ENCODE data around the gene RGS7.
"Not testable (repeated sequence)": the region's sequence is repeated elsewhere in the genome, so short reads cannot be mapped to it uniquely, and the experiment has no call there.

RGS7 gene

GRCh38 chr1:240980342-240980741 lies 376.7 kb downstream of the RGS7 start:
- no peak for DNase-seq (ENCODE audit: low read depth in 2 of 2)

GRCh38 chr1:240976685-240977084 lies 380.3 kb downstream of the RGS7 start:
- no peak for DNase-seq (ENCODE audit: low read depth in 2 of 2)

GRCh38 chr1:240973875-240974274 lies 383.1 kb downstream of the RGS7 start:
- DNase-seq (ENCODE audit: low read depth in 2 of 2): no peak

GRCh38 chr1:240972059-240972458 lies 384.9 kb downstream of the RGS7 start:
- DNase-seq (ENCODE audit: low read depth in 2 of 2): not testable (repeated sequence)

GRCh38 chr1:240970253-240970652 lies 386.8 kb downstream of the RGS7 start:
- no peak for DNase-seq (ENCODE audit: low read depth in 2 of 2)

- no peak for DNase-seq (ENCODE audit: low read depth in 2 of 2)
Measured at GRCh38 chr1:240968864-240969263, 388.1 kb downstream of the RGS7 start.

- no peak for DNase-seq (ENCODE audit: low read depth in 2 of 2)
Measured at GRCh38 chr1:240967070-240967724, 389.8 kb downstream of the RGS7 start.

GRCh38 chr1:240965581-240966091 lies 391.4 kb downstream of the RGS7 start:
- DNase-seq (ENCODE audit: low read depth in 2 of 2): no peak

- DNase-seq (ENCODE audit: low read depth in 2 of 2): no peak
Measured at GRCh38 chr1:240962086-240962485, 394.9 kb downstream of the RGS7 start.

GRCh38 chr1:240956424-240956823 lies 400.6 kb downstream of the RGS7 start:
- DNase-seq (ENCODE audit: low read depth in 2 of 2): no peak

GRCh38 chr1:240956020-240956419 lies 401.0 kb downstream of the RGS7 start:
- DNase-seq (ENCODE audit: low read depth in 2 of 2): no peak

GRCh38 chr1:240947438-240948224 lies 409.4 kb downstream of the RGS7 start:
- no peak for DNase-seq (ENCODE audit: low read depth in 2 of 2)

- no peak for DNase-seq (ENCODE audit: low read depth in 2 of 2)
Measured at GRCh38 chr1:240946926-240947325, 410.1 kb downstream of the RGS7 start.

GRCh38 chr1:240942901-240943300 lies 414.1 kb downstream of the RGS7 start:
- DNase-seq (ENCODE audit: low read depth in 2 of 2): no peak

- no peak for DNase-seq (ENCODE audit: low read depth in 2 of 2)
Measured at GRCh38 chr1:240941701-240942370, 415.2 kb downstream of the RGS7 start.

- no peak for DNase-seq (ENCODE audit: low read depth in 2 of 2)
Measured at GRCh38 chr1:240936911-240937668, 419.9 kb downstream of the RGS7 start.

GRCh38 chr1:240935920-240936319 lies 421.1 kb downstream of the RGS7 start:
- no peak for DNase-seq (ENCODE audit: low read depth in 2 of 2)

- no peak for DNase-seq (ENCODE audit: low read depth in 2 of 2)
Measured at GRCh38 chr1:240931031-240931430, 426.0 kb downstream of the RGS7 start.

- DNase-seq (ENCODE audit: low read depth in 2 of 2): no peak
Measured at GRCh38 chr1:240928265-240928664, 428.7 kb downstream of the RGS7 start.

GRCh38 chr1:240927821-240928220 lies 429.2 kb downstream of the RGS7 start:
- DNase-seq (ENCODE audit: low read depth in 2 of 2): no peak

GRCh38 chr1:240925273-240925672 lies 431.7 kb downstream of the RGS7 start:
- no peak for DNase-seq (ENCODE audit: low read depth in 2 of 2)

- DNase-seq (ENCODE audit: low read depth in 2 of 2): no peak
Measured at GRCh38 chr1:240917976-240918375, 439.0 kb downstream of the RGS7 start.

Measured in stimulated activated CD8-positive, alpha-beta memory T cell treated with anti-CD3 and anti-CD28 coated beads, Interleukin-2, amount 100 ng/mL, for 48 hours (primary cell).